Thymus (tissue), 11 donors: ENCODE measurements around the gene MAPT. TPM values are rescaled to one million over a fixed set of nuclear protein-coding genes. Genes with fewer than 3 reads are reported as not detected.
A peak's percentile ranks its signal among the peaks of the same experiment; 100 is the strongest.

Source experiments
- DNase-seq, 9 donors: peaks; one replicate each; pipeline ENCODE4 v3.0.0-alpha.2; 2013; ENCODE audit warnings: low spot score in 9 of 9, low read depth in 6 of 9, missing footprints in 1 of 9
- H3K27ac ChIP-seq, 2 donors: one replicate each; pipeline ENCODE4 v1.5.1; 2013; ENCODE audit warnings: control low read depth in 1 of 2, low read depth in 1 of 2, low read length in 1 of 2, mild to moderate bottlenecking in 1 of 2, moderate library complexity in 1 of 2
- H3K27me3 ChIP-seq, 2 donors: one replicate each; pipeline ENCODE4 v1.5.1; 2013; ENCODE audit warnings: low read length in 1 of 2; ENCODE audit not compliant: control insufficient read depth in 2 of 2, insufficient read depth in 1 of 2
- H3K36me3 ChIP-seq, 2 donors: one replicate each; pipeline ENCODE4 v1.5.1; 2013; ENCODE audit warnings: low read length in 1 of 2, mild to moderate bottlenecking in 1 of 2, moderate library complexity in 1 of 2; ENCODE audit not compliant: control insufficient read depth in 2 of 2, insufficient read depth in 2 of 2
- H3K4me1 ChIP-seq, 2 donors: one replicate each; pipeline ENCODE4 v1.5.1; 2013; ENCODE audit warnings: low read length in 2 of 2; ENCODE audit not compliant: control insufficient read depth in 2 of 2, insufficient read depth in 2 of 2
- H3K4me3 ChIP-seq, 2 donors: one replicate each; pipeline ENCODE4 v1.5.1; 2013; ENCODE audit warnings: low read length in 2 of 2, control low read depth in 1 of 2, mild to moderate bottlenecking in 1 of 2
- H3K9me3 ChIP-seq, 2 donors: one replicate each; pipeline ENCODE4 v1.5.1; 2013; ENCODE audit warnings: low read length in 1 of 2, mild to moderate bottlenecking in 1 of 2; ENCODE audit not compliant: control insufficient read depth in 2 of 2, insufficient read depth in 1 of 2
- WGBS: extraction: QIAGEN DNeasy Blood & Tissue Kit; methylation state at CpG from one replicate; pipeline ENCODE4 v1.1.7; 2013; 5-methylcytosine and 5-hydroxymethylcytosine counted together
- polyA plus RNA-seq: library from polyadenylated mRNA; stranded (reverse); fragments of 200-250 nt; gene quantifications from one replicate; pipeline ENCODE4 v1.2.3, GENCODE V29; 2013
- total RNA-seq: library from RNA; stranded (reverse); fragments of 120-200 nt; gene quantifications from one replicate; pipeline ENCODE4 v1.2.4, GENCODE V29; 2013
- donor health status: healthy.

MAPT gene
- total and polyA plus RNA-seq, 2 donors: 0.57 to 0.84 TPM

- Histone ChIP-seq H3K9me3 (no peaks in the 10 kb centered on the region), H3K27me3 (peaks cover 21 to 61% of the 10 kb centered on the region in 2 donors), H3K4me3 (no peak overlapping the region), H3K36me3 (no peaks in the 10 kb centered on the region), H3K27ac (no peak overlapping the region), H3K4me1 (peaks cover 0 to 6% of the 10 kb centered on the region in 2 donors)
- no peak for DNase-seq
- WGBS: 84% methylated on average over 2 of the region's 2 CpGs
Observed at GRCh38 chr17:45948498-45948880, 54.1 kb downstream of the MAPT start.

- H3K36me3 ChIP-seq: no peaks in the 10 kb centered on the region
- no peaks in the 10 kb centered on the region for H3K9me3 ChIP-seq
- no peak overlapping the region for H3K27ac ChIP-seq
- peak in 6 of 9 donors; percentile 1 to 39 (median 17) for DNase-seq
- peaks cover 21 to 56% of the 10 kb centered on the region in 2 donors for H3K27me3 ChIP-seq
- 12% methylated on average over 34 of the region's 34 CpGs for WGBS
- H3K4me3 ChIP-seq: no peak overlapping the region
- peaks cover 0 to 2% of the 10 kb centered on the region in 2 donors for H3K4me1 ChIP-seq
Observed at GRCh38 chr17:45948881-45949624, 54.7 kb downstream of the MAPT start.

- Histone ChIP-seq H3K36me3 (no peaks in the 10 kb centered on the region), H3K9me3 (no peaks in the 10 kb centered on the region), H3K27ac (no peak overlapping the region), H3K4me3 (no peak overlapping the region), H3K4me1 (peaks cover 0 to 2% of the 10 kb centered on the region in 2 donors), H3K27me3 (peaks cover 21 to 51% of the 10 kb centered on the region in 2 donors)
- no peak for DNase-seq
- 93% methylated on average over 9 of the region's 9 CpGs for WGBS
Observed at GRCh38 chr17:45949755-45950320, 55.5 kb downstream of the MAPT start.

- 95% methylated on average over 8 of the region's 8 CpGs for WGBS
- Histone ChIP-seq H3K27me3 (peaks cover 21 to 53% of the 10 kb centered on the region in 2 donors), H3K36me3 (no peaks in the 10 kb centered on the region), H3K4me3 (no peak overlapping the region), H3K27ac (no peak overlapping the region), H3K4me1 (peaks cover 0 to 2% of the 10 kb centered on the region in 2 donors), H3K9me3 (no peaks in the 10 kb centered on the region)
- DNase-seq: no peak
Observed at GRCh38 chr17:45950888-45951287, 56.5 kb downstream of the MAPT start.

GRCh38 chr17:45951403-45951802 lies 57.0 kb downstream of the MAPT start:
- no peak for DNase-seq
- no peaks in the 10 kb centered on the region for H3K9me3 ChIP-seq
- H3K27ac ChIP-seq: no peak overlapping the region
- WGBS: 88% methylated on average over 10 of the region's 10 CpGs
- H3K36me3 ChIP-seq: no peaks in the 10 kb centered on the region
- H3K4me3 ChIP-seq: no peak overlapping the region
- peaks cover 0 to 2% of the 10 kb centered on the region in 2 donors for H3K4me1 ChIP-seq
- peaks cover 21 to 53% of the 10 kb centered on the region in 2 donors for H3K27me3 ChIP-seq

- Histone ChIP-seq H3K4me1 (peaks cover 0 to 2% of the 10 kb centered on the region in 2 donors), H3K4me3 (no peak overlapping the region), H3K27ac (no peak overlapping the region), H3K9me3 (no peaks in the 10 kb centered on the region), H3K36me3 (no peaks in the 10 kb centered on the region), H3K27me3 (peaks cover 21 to 53% of the 10 kb centered on the region in 2 donors)
- no peak for DNase-seq
- WGBS: 93% methylated on average over 6 of the region's 6 CpGs
Observed at GRCh38 chr17:45951941-45952340, 57.6 kb downstream of the MAPT start.

GRCh38 chr17:45952814-45953320 lies 58.5 kb downstream of the MAPT start:
- Histone ChIP-seq H3K9me3 (no peaks in the 10 kb centered on the region), H3K36me3 (no peaks in the 10 kb centered on the region), H3K4me1 (peaks cover 0 to 2% of the 10 kb centered on the region in 2 donors), H3K27ac (no peak overlapping the region), H3K27me3 (peaks cover 21 to 56% of the 10 kb centered on the region in 2 donors), H3K4me3 (no peak overlapping the region)
- 98% methylated on average over 6 of the region's 6 CpGs for WGBS
- no peak for DNase-seq

- Histone ChIP-seq H3K36me3 (no peaks in the 10 kb centered on the region), H3K4me1 (peaks cover 0 to 2% of the 10 kb centered on the region in 2 donors), H3K9me3 (no peaks in the 10 kb centered on the region), H3K4me3 (no peak overlapping the region), H3K27me3 (peaks cover 17 to 49% of the 10 kb centered on the region in 2 donors), H3K27ac (no peak overlapping the region)
- WGBS: 94% methylated on average over 2 of the region's 2 CpGs
- DNase-seq: no peak
Observed at GRCh38 chr17:45953561-45953960, 59.2 kb downstream of the MAPT start.

GRCh38 chr17:45954914-45955313 lies 60.6 kb downstream of the MAPT start:
- no peak overlapping the region for H3K27ac ChIP-seq
- H3K36me3 ChIP-seq: no peaks in the 10 kb centered on the region
- H3K4me3 ChIP-seq: no peak overlapping the region
- peaks cover 5 to 36% of the 10 kb centered on the region in 2 donors for H3K27me3 ChIP-seq
- 93% methylated on average over 11 of the region's 11 CpGs for WGBS
- no peaks in the 10 kb centered on the region for H3K4me1 ChIP-seq
- H3K9me3 ChIP-seq: no peaks in the 10 kb centered on the region
- DNase-seq: no peak
